HG02870 (cell line): Measurements from ENCODE around the gene OR2AG2.

ENCODE experiments used
- ATAC-seq: cut with Tn5 transposase; IDR thresholded peaks from one replicate; pipeline ENCODE4 v1.9.1; 2021; ENCODE audit warnings: mild to moderate bottlenecking, moderate library complexity; ENCODE audit not compliant: unreplicated experiment

Gene OR2AG2

GRCh38 chr11:6742260-6742659, 29.5 kb downstream of the OR2AG2 start:
- ATAC-seq = no peak

GRCh38 chr11:6738590-6738989, 33.2 kb downstream of the OR2AG2 start:
- ATAC-seq = no peak

- peak; percentile 68 for ATAC-seq
These were observed 33.8 kb downstream of the OR2AG2 start for GRCh38 chr11:6737872-6738466.

GRCh38 chr11:6736495-6737121, 35.2 kb downstream of the OR2AG2 start:
- peak; percentile 45 for ATAC-seq

GRCh38 chr11:6735306-6735705, 36.5 kb downstream of the OR2AG2 start:
- ATAC-seq = no peak

GRCh38 chr11:6734616-6735015, 37.2 kb downstream of the OR2AG2 start:
- no peak for ATAC-seq

GRCh38 chr11:6733326-6734275, 38.2 kb downstream of the OR2AG2 start:
- ATAC-seq = no peak

GRCh38 chr11:6727971-6728760, 43.6 kb downstream of the OR2AG2 start:
- ATAC-seq = no peak

- ATAC-seq = no peak
These were observed 46.3 kb downstream of the OR2AG2 start for GRCh38 chr11:6725386-6725896.

GRCh38 chr11:6724013-6724412, 47.8 kb downstream of the OR2AG2 start:
- ATAC-seq = no peak

GRCh38 chr11:6721343-6721742, 50.4 kb downstream of the OR2AG2 start:
- no peak for ATAC-seq

- ATAC-seq = no peak
These were observed 52.2 kb downstream of the OR2AG2 start for GRCh38 chr11:6719576-6719975.

GRCh38 chr11:6717426-6717825, 54.4 kb downstream of the OR2AG2 start:
- ATAC-seq = no peak
